AG04449 (cell line): ENCODE data around the gene VRK2.
"Not testable (repeated sequence)": the region's sequence is repeated elsewhere in the genome, so short reads cannot be mapped to it uniquely, and the experiment has no call there.

Experiments used
- CTCF ChIA-PET: fragments of 350-600 bp; formaldehyde crosslinking; extraction: SDS; loops from one replicate; lab custom pipeline; 2021; ENCODE audit warnings: antibody characterized with exemption; lab: Yijun Ruan, JAX
- POLR2A ChIA-PET: fragments of 400-600, 350-600 bp; formaldehyde crosslinking; extraction: SDS; loops from one replicate; lab custom pipeline; 2020; ENCODE audit warnings: antibody characterized with exemption, inconsistent platforms; lab: Yijun Ruan, JAX
- DNase-seq: peaks from one replicate; pipeline ENCODE4 v3.0.0-alpha.2; 2010; ENCODE audit warnings: low read depth, low spot score
- H3K4me3 ChIP-seq: 2 replicates; pipeline ENCODE4 v1.5.1; 2011; ENCODE audit warnings: low read depth, mild to moderate bottlenecking, control low read depth, low read length
- TF ChIP-seq, protein P1 (sequence below): IDR thresholded peaks from one replicate; pipeline ENCODE4 v1.5.1; 2011; ENCODE audit warnings: mild to moderate bottlenecking, moderate library complexity, low read length, control low read depth, inconsistent platforms; ENCODE audit not compliant: insufficient read depth; ENCODE audit errors: missing control alignments

Gene VRK2

DNA sequence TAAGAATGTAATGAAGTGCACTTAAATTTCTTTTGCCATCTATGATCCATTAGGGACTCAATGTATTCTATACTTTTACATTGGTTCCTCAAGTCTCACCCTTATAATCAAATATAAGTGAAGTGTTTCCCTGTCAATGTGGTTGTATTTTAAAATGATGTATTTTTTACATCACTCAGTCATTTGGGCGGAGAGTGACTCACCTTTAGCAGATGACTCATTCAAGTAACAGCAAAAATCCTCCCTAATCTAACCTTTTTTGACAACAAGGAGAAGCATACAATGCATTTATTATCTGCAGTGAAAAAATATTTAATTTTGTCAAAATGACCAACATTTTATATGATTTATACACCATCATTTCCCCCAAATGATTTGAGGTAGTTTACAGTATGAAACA is 100.1 kb downstream of the VRK2 start:
- no peak overlapping the region for H3K4me3 ChIP-seq
- ChIA-PET POLR2A (no interaction called here), CTCF (no interaction called here)
- TF ChIP-seq, protein P1, sequence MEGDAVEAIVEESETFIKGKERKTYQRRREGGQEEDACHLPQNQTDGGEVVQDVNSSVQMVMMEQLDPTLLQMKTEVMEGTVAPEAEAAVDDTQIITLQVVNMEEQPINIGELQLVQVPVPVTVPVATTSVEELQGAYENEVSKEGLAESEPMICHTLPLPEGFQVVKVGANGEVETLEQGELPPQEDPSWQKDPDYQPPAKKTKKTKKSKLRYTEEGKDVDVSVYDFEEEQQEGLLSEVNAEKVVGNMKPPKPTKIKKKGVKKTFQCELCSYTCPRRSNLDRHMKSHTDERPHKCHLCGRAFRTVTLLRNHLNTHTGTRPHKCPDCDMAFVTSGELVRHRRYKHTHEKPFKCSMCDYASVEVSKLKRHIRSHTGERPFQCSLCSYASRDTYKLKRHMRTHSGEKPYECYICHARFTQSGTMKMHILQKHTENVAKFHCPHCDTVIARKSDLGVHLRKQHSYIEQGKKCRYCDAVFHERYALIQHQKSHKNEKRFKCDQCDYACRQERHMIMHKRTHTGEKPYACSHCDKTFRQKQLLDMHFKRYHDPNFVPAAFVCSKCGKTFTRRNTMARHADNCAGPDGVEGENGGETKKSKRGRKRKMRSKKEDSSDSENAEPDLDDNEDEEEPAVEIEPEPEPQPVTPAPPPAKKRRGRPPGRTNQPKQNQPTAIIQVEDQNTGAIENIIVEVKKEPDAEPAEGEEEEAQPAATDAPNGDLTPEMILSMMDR: no peak
- no peak for DNase-seq

DNA sequence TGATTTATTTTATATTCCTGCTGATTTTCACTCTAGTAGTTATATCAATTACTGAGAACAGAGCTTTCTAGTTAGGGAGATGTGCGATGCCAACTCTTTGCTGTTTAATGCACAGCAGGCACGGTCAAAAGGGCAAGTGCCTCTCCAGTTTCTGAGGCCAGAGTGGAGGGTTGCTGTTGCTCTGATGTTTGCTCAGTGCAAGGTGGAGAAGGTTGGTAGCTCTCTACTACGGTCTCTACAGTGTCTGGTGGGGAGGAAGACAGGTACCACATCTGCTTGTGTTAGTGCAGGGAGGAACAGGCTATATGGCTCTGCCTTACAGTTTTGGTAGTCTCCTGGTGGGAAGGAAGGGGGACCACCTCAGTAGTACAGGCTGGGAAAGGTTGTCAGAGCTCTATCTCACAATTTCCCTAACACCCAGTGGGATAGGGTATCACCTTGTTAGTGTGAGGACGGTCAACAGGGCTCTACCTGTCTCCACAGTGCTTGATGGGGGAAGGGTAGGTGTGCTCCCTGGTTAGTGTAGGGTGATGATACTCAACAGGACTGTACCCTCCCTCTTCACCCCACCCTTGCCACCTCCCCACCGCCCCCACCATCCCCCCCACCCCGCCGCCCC is 108.7 kb downstream of the VRK2 start:
- H3K4me3 ChIP-seq: no peak overlapping the region
- no peak for DNase-seq
- CTCF ChIA-PET: interaction anchor here (0.8 kb wide), 2 partner anchors 16 to 48 kb away, joined by 3 read pairs; no protein-coding TSS in a partner anchor
- POLR2A ChIA-PET: no interaction called here
- TF ChIP-seq, protein P1: no peak

DNA sequence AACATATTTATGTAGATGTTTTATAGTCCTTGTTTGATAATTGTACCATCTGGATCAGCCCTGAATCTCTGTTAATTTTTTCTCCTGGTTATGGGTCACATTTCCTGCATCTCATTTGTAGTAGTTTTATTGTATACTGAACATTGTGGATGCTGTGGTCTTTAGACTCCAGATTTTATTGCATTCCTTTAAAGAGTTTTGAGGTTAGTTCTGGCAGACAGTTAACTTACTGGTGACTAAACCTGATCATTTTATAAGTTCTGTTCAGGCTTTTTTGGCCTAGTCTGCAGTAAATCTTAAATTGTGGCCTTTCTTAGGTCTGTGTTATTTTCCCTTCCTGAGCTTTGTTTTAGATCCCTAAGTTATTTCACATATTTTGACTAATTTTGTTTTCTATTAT is 110.2 kb downstream of the VRK2 start:
- TF ChIP-seq, protein P1: no peak
- ChIA-PET POLR2A (no interaction called here), CTCF (interaction anchor here (1.4 kb wide), 1 partner anchor 11 kb away, joined by 3 read pairs; no protein-coding TSS in a partner anchor)
- H3K4me3 ChIP-seq: no peak overlapping the region
- DNase-seq: peak; percentile 44

DNA sequence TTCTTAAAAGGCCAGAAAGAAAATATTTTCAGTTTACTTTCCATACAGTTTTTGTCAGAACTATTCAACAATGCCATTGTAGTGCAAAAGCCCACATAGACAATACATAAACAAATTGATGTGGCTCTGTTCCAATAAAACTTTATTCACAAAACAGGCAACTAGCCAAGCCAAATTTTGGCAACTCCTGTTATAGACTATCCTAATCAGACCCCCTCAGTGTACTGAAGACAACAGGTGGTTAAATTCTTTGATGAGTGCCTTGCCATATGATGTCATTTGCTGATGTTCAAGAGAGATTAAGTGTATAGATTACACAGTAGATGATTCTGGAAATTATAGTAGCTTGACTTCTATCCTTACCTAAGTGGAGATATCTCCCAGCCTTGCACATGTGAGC is 111.1 kb downstream of the VRK2 start:
- DNase-seq: no peak
- POLR2A ChIA-PET: no interaction called here

DNA sequence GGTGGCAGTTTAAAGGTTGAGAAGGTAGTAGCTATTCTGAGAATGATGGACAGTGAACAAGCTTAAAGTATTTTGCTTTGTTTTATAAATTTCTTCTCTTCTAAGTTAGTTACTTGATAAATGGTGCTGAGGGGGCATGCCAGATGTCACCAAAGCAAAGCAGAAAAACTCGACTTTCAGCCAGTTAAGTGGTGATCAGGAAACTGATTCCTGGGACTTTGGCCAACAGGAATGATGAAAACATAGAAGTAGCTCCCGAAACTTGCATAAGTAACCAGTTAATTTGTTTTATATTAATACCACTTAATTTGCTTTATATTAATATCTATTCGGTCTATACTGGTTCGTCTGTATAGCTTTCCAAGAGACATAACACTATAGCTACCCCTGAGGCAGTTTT is 111.9 kb downstream of the VRK2 start:
- no peak overlapping the region for H3K4me3 ChIP-seq
- TF ChIP-seq, protein P1: no peak
- POLR2A ChIA-PET: no interaction called here
- DNase-seq: no peak
- CTCF ChIA-PET: no interaction called here

More for the DNA sequence above, 111.1 kb downstream of the VRK2 start:
- H3K4me3 ChIP-seq: no peak overlapping the region
- CTCF ChIA-PET: interaction anchor here (1.4 kb wide), 1 partner anchor 10 kb away, joined by 3 read pairs; no protein-coding TSS in a partner anchor
- TF ChIP-seq, protein P1: no peak

DNA sequence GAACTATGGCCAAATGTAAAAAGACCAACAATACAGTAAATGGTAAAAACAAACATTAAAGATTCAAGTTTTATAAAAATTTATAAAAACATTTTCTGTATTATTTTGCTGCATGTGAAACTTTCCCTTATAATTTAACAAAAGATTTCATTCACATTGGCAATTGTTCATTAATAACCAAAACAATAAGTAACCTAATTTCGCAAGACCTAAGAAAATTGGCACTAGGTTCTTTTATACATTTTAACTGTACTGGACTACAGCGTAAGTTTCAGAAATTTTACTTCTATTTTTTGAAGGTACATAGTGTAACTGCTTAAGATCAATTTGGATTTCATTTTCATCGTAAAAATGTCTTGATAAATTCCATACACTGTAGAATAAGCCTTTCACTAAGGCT is 117.3 kb downstream of the VRK2 start:
- POLR2A ChIA-PET: no interaction called here
- CTCF ChIA-PET: no interaction called here
- TF ChIP-seq, protein P1: no peak

DNA sequence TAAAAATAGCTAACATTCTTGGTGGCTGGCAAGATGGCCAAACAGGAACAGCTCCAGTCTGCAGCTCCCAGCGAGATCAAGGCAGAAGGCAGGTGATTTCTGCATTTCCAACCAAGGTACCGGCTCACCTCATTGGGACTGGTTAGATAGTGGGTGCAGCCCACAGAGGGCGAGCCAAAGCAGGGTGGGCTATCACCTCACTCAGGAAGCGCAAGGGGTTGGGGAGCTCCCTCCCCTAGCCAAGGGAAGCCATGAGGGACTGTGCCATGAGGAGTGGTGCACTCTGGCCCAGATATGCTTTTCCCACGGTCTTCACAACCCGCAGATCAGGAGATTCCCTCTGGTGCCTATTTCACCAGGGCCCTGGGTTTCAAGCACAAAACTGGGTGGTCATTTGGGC is 121.5 kb downstream of the VRK2 start:
- POLR2A ChIA-PET, H3K4me3 ChIP-seq, DNase-seq: not testable (repeated sequence)
- CTCF ChIA-PET: interaction anchor here (1.0 to 1.1 kb wide), 2 partner anchors 11 to 14 kb away, joined by 3 read pairs; no protein-coding TSS in a partner anchor

More for the DNA sequence above, 117.3 kb downstream of the VRK2 start:
- DNase-seq: no peak
- no peak overlapping the region for H3K4me3 ChIP-seq

DNA sequence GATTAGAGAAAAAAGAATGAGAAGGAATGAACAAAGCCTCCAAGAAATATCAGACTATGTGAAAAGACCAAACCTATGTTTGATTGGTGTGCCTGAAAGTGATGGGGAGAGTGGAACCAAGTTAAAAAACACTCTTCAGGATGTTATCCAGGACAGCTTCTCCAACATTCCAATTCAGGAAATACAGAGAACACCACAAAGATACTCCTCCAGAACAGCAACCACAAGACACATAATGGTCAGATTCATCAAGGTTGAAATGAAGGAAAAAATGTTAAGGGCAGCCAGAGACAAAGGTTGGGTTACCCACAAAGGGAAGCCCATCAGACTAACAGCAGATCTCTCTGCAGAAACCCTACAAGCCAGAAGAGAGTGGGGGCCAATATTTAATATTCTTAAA is 123.2 kb downstream of the VRK2 start:
- H3K4me3 ChIP-seq, CTCF ChIA-PET: not testable (repeated sequence)

DNA sequence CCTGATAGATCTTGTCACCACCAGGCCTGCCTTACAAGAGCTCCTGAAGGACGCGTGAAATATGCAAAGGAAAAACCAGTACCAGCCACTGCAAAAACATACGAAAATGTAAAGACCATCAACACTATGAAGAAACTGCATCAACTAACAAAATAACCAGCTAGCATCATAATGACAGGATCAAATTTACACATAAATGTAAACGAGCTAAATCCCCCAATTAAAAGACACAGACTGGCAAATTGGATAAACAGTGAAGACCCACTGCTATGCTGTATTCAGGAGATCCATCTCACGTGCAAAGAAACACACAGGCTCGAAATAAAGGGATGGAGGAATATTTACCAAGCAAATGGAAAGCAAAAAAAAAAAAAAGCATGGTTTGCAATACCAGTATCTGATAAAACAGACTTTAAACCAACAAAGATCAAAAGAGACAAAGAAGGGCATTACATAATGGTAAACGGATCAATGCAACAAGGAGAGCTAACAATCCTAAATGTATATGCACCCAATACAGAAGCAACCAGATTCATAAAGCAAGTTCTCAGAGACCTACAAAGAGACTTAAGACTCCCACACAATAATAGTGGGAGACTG is 123.8 kb downstream of the VRK2 start:
- POLR2A ChIA-PET, H3K4me3 ChIP-seq, DNase-seq, CTCF ChIA-PET: not testable (repeated sequence)

More for the DNA sequence above, 123.2 kb downstream of the VRK2 start:
- POLR2A ChIA-PET, DNase-seq: not testable (repeated sequence)
